PC-9 (cell line): ENCODE measurements around the gene BHMT2. TPM values are rescaled to one million over a fixed set of nuclear protein-coding genes. Genes with fewer than 3 reads are reported as not detected.

ENCODE experiments used
- BruUV-seq: library from RNA; stranded (reverse); fragments of 400-500 nt; replicated peaks from 2 replicates; lab custom pipeline; 2021; lab: Mats Ljungman, UMichigan
- CTCF ChIA-PET: fragments of 300-600 bp; sonication (Branson Sonifier 250); formaldehyde crosslinking; loops from one replicate; lab custom pipeline; 2022; ENCODE audit warnings: antibody characterized with exemption; lab: Charles Lee
- POLR2A ChIA-PET: fragments of 300-600 bp; sonication (Branson Sonifier 250); formaldehyde crosslinking; loops from one replicate; lab custom pipeline; 2022; ENCODE audit warnings: antibody characterized with exemption; ENCODE audit not compliant: unreplicated experiment; lab: Charles Lee
- DNase-seq, 2 experiments: peaks; one replicate each; pipeline versions ENCODE4 v3.0.0 to v3.0.0-alpha.2; 2015 to 2022; ENCODE audit warnings: mixed read lengths in 1 of 2
- H2AFZ ChIP-seq: fragments of 200-600 bp; sonication (generic); 2 replicates; pipeline ENCODE4 v1.8.1; 2017; ENCODE audit warnings: antibody characterized with exemption
- H3F3A ChIP-seq: fragments of 200-600 bp; sonication (generic); 2 replicates; pipeline ENCODE4 v1.8.1; 2017; ENCODE audit warnings: antibody characterized with exemption, mild to moderate bottlenecking, low read depth; ENCODE audit not compliant: insufficient read depth
- H3K27ac ChIP-seq: fragments of 200-600 bp; sonication (generic); 2 replicates; pipeline ENCODE4 v1.6.1; 2016; ENCODE audit warnings: mixed run types
- H3K27me3 ChIP-seq: fragments of 200-600 bp; sonication (generic); 2 replicates; pipeline ENCODE4 v1.6.1; 2016; ENCODE audit warnings: low read depth, mixed run types; ENCODE audit not compliant: insufficient read depth
- H3K36me3 ChIP-seq: fragments of 200-600 bp; sonication (generic); 2 replicates; pipeline ENCODE4 v1.6.1; 2016; ENCODE audit warnings: low read depth, mixed run types
- H3K4me1 ChIP-seq: fragments of 200-600 bp; sonication (generic); replicated peaks from 2 replicates; pipeline ENCODE4 v1.6.1; 2016; ENCODE audit warnings: mixed run types; ENCODE audit not compliant: insufficient read depth
- H3K4me2 ChIP-seq: fragments of 200-600 bp; sonication (generic); 2 replicates; pipeline ENCODE4 v1.6.1; 2017; ENCODE audit warnings: mixed run types
- H3K4me3 ChIP-seq: fragments of 200-600 bp; sonication (generic); 2 replicates; pipeline ENCODE4 v1.6.1; 2016; ENCODE audit warnings: mixed run types
- H3K79me2 ChIP-seq: fragments of 200-600 bp; sonication (generic); 2 replicates; pipeline ENCODE4 v1.6.1; 2017; ENCODE audit warnings: low read depth, mixed run types
- H3K9me2 ChIP-seq: fragments of 200-600 bp; sonication (generic); 2 replicates; pipeline ENCODE4 v1.8.1; 2017; ENCODE audit warnings: mild to moderate bottlenecking; ENCODE audit not compliant: insufficient read depth
- H3K9me3 ChIP-seq: fragments of 200-600 bp; sonication (generic); 2 replicates; pipeline ENCODE4 v1.8.1; 2016; ENCODE audit warnings: low read depth; ENCODE audit not compliant: insufficient read depth
- H4K20me1 ChIP-seq: fragments of 200-600 bp; sonication (generic); 2 replicates; pipeline ENCODE4 v1.8.1; 2017; ENCODE audit not compliant: insufficient read depth
- CTCF ChIP-seq: fragments of 200-600 bp; sonication (generic); conservative IDR thresholded peaks from 2 replicates; pipeline ENCODE4 v1.6.1; 2017; ENCODE audit warnings: mixed run types, antibody characterized with exemption, mild to moderate bottlenecking, moderate library complexity
- EZH2 ChIP-seq: fragments of 200-600 bp; sonication (generic); IDR thresholded peaks from 2 replicates; pipeline ENCODE4 v1.8.0; 2017; ENCODE audit warnings: antibody characterized with exemption, low read depth
- intact Hi-C: fragments of 100-400 bp; cut with micrococcal nuclease; formaldehyde crosslinking; loops from one replicate; pipeline ENCODE4 v1.10.0; 2022; ENCODE audit not compliant: unreplicated experiment
- total RNA-seq: library from RNA; stranded (reverse); gene quantifications from 2 replicates; pipeline ENCODE4 v1.2.3, GENCODE V29; 2021

Gene BHMT2
- total RNA-seq, 1 experiment from 2014 or later: not detected

DNA sequence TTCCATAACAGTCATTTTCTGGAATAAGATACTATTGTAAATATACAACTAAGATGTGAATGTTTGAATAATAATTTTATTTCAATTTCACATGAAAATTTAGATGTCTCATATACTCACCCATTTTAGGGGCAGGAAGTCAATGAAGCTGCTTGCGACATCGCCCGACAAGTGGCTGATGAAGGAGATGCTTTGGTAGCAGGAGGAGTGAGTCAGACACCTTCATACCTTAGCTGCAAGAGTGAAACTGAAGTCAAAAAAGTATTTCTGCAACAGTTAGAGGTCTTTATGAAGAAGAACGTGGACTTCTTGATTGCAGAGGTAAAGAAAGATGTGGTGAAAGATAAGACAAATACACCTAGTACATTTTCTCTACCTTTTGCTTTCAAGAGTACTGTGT is 50.7 kb downstream of the BHMT2 start:
- Histone ChIP-seq H3K4me3 (no peak overlapping the region), H4K20me1 (no peaks in the 10 kb centered on the region), H3K79me2 (no peaks in the 10 kb centered on the region), H3K27ac (no peak overlapping the region), H3K36me3 (no peaks in the 10 kb centered on the region), H3K4me1 (peaks cover 7% of the 10 kb centered on the region; the same call in 1 of the 2 replicates), H3K9me2 (no peaks in the 10 kb centered on the region), H3K27me3 (no peaks in the 10 kb centered on the region), H3K9me3 (no peaks in the 10 kb centered on the region), H2AFZ (no peak overlapping the region), H3K4me2 (peak overlapping the region; percentile 19; the same call in 1 of the 2 replicates), H3F3A (0 out of 2 replicates have a peak, but pooled peaks cover 5% of the 10 kb centered on the region)
- TF ChIP-seq EZH2: no peak
- peak in 1 of 2 experiments; percentile 45 for DNase-seq
- ChIA-PET CTCF (no interaction called here), POLR2A (no interaction called here)
- BruUV-seq: no TSS peak
- intact Hi-C loops: no loop called here

DNA sequence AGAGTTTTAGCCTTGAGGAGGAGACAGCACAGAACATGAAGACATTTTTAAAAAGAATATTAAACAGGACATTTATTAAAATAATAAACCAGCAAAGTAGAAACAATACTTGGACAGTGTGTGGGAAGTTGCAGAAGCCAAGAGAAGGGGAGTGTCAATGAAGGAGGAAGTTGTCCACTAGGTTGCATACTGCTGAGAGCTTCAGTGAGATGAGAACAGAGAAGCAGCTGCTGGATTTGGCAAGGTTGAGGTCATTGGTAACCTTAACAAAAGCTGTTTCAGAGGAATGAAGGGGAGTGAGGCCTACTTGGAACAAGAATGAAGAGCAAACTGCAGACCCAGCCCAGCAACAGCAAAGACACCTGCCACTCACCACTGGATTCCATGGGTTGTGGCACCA is 53.4 kb downstream of the BHMT2 start:
- H3K79me2 ChIP-seq: no peaks in the 10 kb centered on the region
- no peak for DNase-seq
- BruUV-seq: no TSS peak
- no peaks in the 10 kb centered on the region for H3K27me3 ChIP-seq
- H3K4me1 ChIP-seq: peaks cover 7% of the 10 kb centered on the region; the same call in 1 of the 2 replicates
- H3F3A ChIP-seq: 0 out of 2 replicates have a peak, but pooled peaks cover 5% of the 10 kb centered on the region
- intact Hi-C loops: no loop called here
- no peak overlapping the region for H3K27ac ChIP-seq
- no peaks in the 10 kb centered on the region for H3K9me2 ChIP-seq
- TF ChIP-seq EZH2 (no peak), CTCF (no peak)
- H3K9me3 ChIP-seq: no peaks in the 10 kb centered on the region
- ChIA-PET CTCF (no interaction called here), POLR2A (no interaction called here)
- H4K20me1 ChIP-seq: no peaks in the 10 kb centered on the region
- H2AFZ ChIP-seq: no peak overlapping the region
- H3K4me2 ChIP-seq: no peak overlapping the region
- no peaks in the 10 kb centered on the region for H3K36me3 ChIP-seq
- no peak overlapping the region for H3K4me3 ChIP-seq

- H3K9me2 ChIP-seq: no peaks in the 10 kb centered on the region
- H3K79me2 ChIP-seq: no peaks in the 10 kb centered on the region
- H3K27me3 ChIP-seq: no peaks in the 10 kb centered on the region
- ChIA-PET POLR2A (no interaction called here), CTCF (no interaction called here)
- 0 out of 2 replicates have a peak, but pooled peaks cover 5% of the 10 kb centered on the region for H3F3A ChIP-seq
- H3K4me3 ChIP-seq: no peak overlapping the region
- TF ChIP-seq EZH2: no peak
- no peak for TF ChIP-seq CTCF
- H4K20me1 ChIP-seq: no peaks in the 10 kb centered on the region
- DNase-seq: no peak
- no peaks in the 10 kb centered on the region for H3K9me3 ChIP-seq
- no peak overlapping the region for H3K27ac ChIP-seq
- no TSS peak for BruUV-seq
- no peak overlapping the region for H3K4me2 ChIP-seq
- intact Hi-C loops: no loop called here
- H2AFZ ChIP-seq: no peak overlapping the region
- H3K4me1 ChIP-seq: peaks cover 7% of the 10 kb centered on the region; the same call in 1 of the 2 replicates
- no peaks in the 10 kb centered on the region for H3K36me3 ChIP-seq
Measured at GRCh38 chr5:79124607-79125006, 55.0 kb downstream of the BHMT2 start.

GRCh38 chr5:79130781-79131180 is 61.2 kb downstream of the BHMT2 start:
- Histone ChIP-seq H3K27ac (no peak overlapping the region), H4K20me1 (no peaks in the 10 kb centered on the region), H3K27me3 (no peaks in the 10 kb centered on the region), H3K4me2 (no peak overlapping the region), H3K79me2 (no peaks in the 10 kb centered on the region), H3F3A (peaks cover 8% of the 10 kb centered on the region), H3K4me3 (no peak overlapping the region), H3K9me2 (no peaks in the 10 kb centered on the region), H3K36me3 (no peaks in the 10 kb centered on the region), H2AFZ (no peak overlapping the region), H3K9me3 (no peaks in the 10 kb centered on the region), H3K4me1 (peaks cover 15% of the 10 kb centered on the region)
- no peak for DNase-seq
- POLR2A ChIA-PET: no interaction called here
- CTCF ChIA-PET: no interaction called here
- no TSS peak for BruUV-seq
- intact Hi-C loops: loop anchor here (5.0 kb wide), 2 partner anchors 228 to 382 kb away; partner anchors contain the start of gene HOMER1
- TF ChIP-seq EZH2: no peak
- no peak for TF ChIP-seq CTCF
